Kidney (tissue), 14 donors: ENCODE results near the gene SPACA4. TPM values are rescaled to one million over a fixed set of nuclear protein-coding genes. Genes with fewer than 3 reads are reported as not detected.

Experiments
- DNase-seq, 5 donors: peaks; one replicate each; pipeline ENCODE4 v3.0.0-alpha.2; 2013 to 2020
- FAIRE-seq: peaks from 2 replicates; lab custom pipeline; 2012; peaks lifted over from hg19 to GRCh38; lab: Jason Lieb, UNC
- H3K27ac ChIP-seq, 2 donors: one replicate each; pipeline ENCODE4 v1.7.0; 2013; ENCODE audit warnings: low read depth in 2 of 2, low read length in 2 of 2, inconsistent platforms in 1 of 2
- H3K27me3 ChIP-seq: one replicate; pipeline ENCODE4 v1.7.1; 2013; ENCODE audit warnings: low read length, inconsistent platforms; ENCODE audit not compliant: control insufficient read depth, insufficient read depth
- H3K36me3 ChIP-seq, 3 donors: one replicate each; pipeline versions ENCODE4 v1.7.0 to v1.7.1; 2013; ENCODE audit warnings: low read length in 3 of 3, control low read depth in 1 of 3, inconsistent platforms in 1 of 3; ENCODE audit not compliant: insufficient read depth in 3 of 3, control insufficient read depth in 2 of 3
- H3K4me1 ChIP-seq, 3 donors: one replicate each; pipeline versions ENCODE4 v1.7.0 to v1.7.1; 2013; ENCODE audit warnings: low read length in 3 of 3, inconsistent platforms in 1 of 3, low read depth in 1 of 3; ENCODE audit not compliant: control insufficient read depth in 2 of 3, insufficient read depth in 2 of 3
- H3K4me3 ChIP-seq, 3 donors: one replicate each; pipeline versions ENCODE4 v1.7.0 to v1.8.1; 2013; ENCODE audit warnings: low read length in 3 of 3, control low read depth in 1 of 3, inconsistent platforms in 1 of 3
- H3K9ac ChIP-seq, 3 donors: one replicate each; pipeline versions ENCODE4 v1.7.0 to v1.7.1; 2013; ENCODE audit warnings: low read length in 3 of 3, control low read depth in 1 of 3, inconsistent platforms in 1 of 3
- H3K9me3 ChIP-seq, 3 donors: one replicate each; pipeline versions ENCODE4 v1.7.0 to v1.7.1; 2013; ENCODE audit warnings: low read length in 3 of 3, control low read depth in 1 of 3, inconsistent platforms in 1 of 3; ENCODE audit not compliant: control insufficient read depth in 2 of 3, insufficient read depth in 1 of 3
- intact Hi-C: fragments of 100-400 bp; cut with DNase I; formaldehyde crosslinking; loops from one replicate; pipeline ENCODE4 v1.11.1; 2022
- polyA plus RNA-seq: library from polyadenylated mRNA; stranded (reverse); fragments of 350-450 nt; fragmentation: Illumina TruSeq; extraction: RNeasy Lipid Tissue Mini Kit (QIAGEN cat#74804); gene quantifications from one replicate; pipeline ENCODE4 v1.2.3, GENCODE V29; 2014; ENCODE audit warnings: low read depth, low replicate concordance; ENCODE audit not compliant: insufficient read depth
- total RNA-seq: library from RNA; stranded (reverse); fragmentation: NEBNext Ultra II Directional; extraction: Animal tissue kit (Norgen Biotek cat#: 25700); gene quantifications from one replicate; pipeline ENCODE4 v1.2.1, GENCODE V29; 2021
- TF ChIP-seq, protein P1 (sequence below): IDR thresholded peaks from 3 replicates; pipeline ENCODE4 v1.5.1; 2012; ENCODE audit warnings: mild to moderate bottlenecking, moderate library complexity, borderline replicate concordance; ENCODE audit not compliant: insufficient read depth; ENCODE audit errors: extremely low read depth
- donor health status: control.
- donor health status: control.
- donor health status: control.
- donor health status: control.
- donor health status: control.
- donor health status: DM: yes; HTN: yes; CAD: no.
- donor health status: Normal renal cell carcinoma (clear cell type).

The SPACA4 gene
- total and polyA plus RNA-seq, 2 donors from 2014 or later, result not detected

DNA sequence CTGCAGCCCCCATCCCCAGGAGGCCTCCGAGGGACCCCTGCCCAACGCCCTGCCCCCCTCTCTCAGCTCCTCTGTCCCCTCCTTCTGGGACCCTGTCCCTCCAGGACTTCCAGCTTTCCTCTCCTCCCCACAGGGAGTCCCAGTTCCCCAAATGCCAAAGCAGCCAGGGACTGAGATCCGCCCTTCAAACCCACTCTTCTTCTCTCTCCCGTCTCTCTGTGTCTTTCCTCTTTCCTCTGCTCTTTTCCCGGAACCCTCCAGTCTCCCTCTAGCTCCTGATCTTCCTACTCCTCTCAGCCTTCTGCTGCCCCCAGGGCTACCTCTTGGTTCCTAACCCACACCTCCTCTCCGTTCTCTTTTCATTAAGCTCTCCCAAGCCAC is 39.1 kb downstream of the SPACA4 start:
- FAIRE-seq (no peak), DNase-seq (peak in 2 of 5 donors; percentile 18 to 48)
- H3K27ac ChIP-seq, result peak overlapping the region; percentile 87 to 95
- TF ChIP-seq, protein P1, sequence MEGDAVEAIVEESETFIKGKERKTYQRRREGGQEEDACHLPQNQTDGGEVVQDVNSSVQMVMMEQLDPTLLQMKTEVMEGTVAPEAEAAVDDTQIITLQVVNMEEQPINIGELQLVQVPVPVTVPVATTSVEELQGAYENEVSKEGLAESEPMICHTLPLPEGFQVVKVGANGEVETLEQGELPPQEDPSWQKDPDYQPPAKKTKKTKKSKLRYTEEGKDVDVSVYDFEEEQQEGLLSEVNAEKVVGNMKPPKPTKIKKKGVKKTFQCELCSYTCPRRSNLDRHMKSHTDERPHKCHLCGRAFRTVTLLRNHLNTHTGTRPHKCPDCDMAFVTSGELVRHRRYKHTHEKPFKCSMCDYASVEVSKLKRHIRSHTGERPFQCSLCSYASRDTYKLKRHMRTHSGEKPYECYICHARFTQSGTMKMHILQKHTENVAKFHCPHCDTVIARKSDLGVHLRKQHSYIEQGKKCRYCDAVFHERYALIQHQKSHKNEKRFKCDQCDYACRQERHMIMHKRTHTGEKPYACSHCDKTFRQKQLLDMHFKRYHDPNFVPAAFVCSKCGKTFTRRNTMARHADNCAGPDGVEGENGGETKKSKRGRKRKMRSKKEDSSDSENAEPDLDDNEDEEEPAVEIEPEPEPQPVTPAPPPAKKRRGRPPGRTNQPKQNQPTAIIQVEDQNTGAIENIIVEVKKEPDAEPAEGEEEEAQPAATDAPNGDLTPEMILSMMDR, result no peak
- H3K9ac ChIP-seq, result peak overlapping the region; percentile 10 to 82 (median 15)
- H3K4me1 ChIP-seq, result peaks cover 0 to 7% (median 0%) of the 10 kb centered on the region in 3 donors
- no peaks in the 10 kb centered on the region for H3K36me3 ChIP-seq
- intact Hi-C loops, result no loop called here
- H3K27me3 ChIP-seq, result no peaks in the 10 kb centered on the region
- peak overlapping the region; percentile 52 to 70 (median 61) for H3K4me3 ChIP-seq
- no peaks in the 10 kb centered on the region for H3K9me3 ChIP-seq

DNA sequence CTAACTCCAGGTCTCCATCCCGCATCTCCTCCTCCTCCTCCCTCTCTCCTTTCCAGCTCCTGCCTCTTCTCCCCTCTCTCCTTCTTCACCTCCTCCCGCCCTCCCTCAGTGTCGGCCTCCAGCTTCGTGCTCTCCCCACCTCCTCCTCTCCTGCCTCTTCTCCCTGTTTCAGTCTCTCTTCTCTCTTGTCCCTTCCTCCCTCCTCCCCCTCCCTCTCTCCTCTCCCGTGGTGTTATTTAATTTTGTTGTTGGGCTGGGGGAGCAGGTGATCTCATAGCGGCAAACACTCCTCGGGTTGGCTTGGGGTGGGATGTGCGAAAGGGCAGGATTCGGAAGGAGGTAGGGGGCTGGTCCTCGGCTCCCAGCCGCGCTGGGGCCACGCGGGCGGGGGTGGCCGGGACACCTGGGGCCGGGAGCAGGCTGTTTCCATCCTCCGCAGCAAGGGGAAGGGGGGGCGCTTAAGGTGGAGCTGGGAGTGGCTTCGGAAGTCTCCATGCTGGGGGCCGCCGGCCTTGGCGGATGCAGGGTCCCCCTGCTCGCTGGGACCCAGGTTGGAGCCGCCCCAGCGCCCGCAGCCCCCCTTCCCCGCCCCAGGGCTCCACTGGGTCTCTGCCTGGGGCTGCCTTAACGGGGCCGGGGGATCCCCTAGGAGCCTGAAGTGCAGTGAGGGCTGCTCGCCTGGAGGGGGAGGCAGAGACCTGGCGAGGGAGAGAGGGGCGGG is 39.6 kb downstream of the SPACA4 start, which contains the start of gene CA11:
Gene CA11, minus strand, starts transcription at position 187 of the 721 bp plus-strand sequence. CDS start 555 bp downstream, outside the sequence.
- H3K4me1 ChIP-seq, result peaks cover 0 to 7% (median 0%) of the 10 kb centered on the region in 3 donors
- peak within 1 kb of the TSS; percentile 87 to 95 for H3K27ac ChIP-seq
- H3K27me3 ChIP-seq, result no peaks in the 10 kb centered on the region
- peak within 1 kb of the TSS; percentile 52 to 70 (median 61) for H3K4me3 ChIP-seq
- intact Hi-C loops, result no loop called here
- DNase-seq, result peak; percentile 95 to 97 (median 96)
- H3K9me3 ChIP-seq, result no peaks in the 10 kb centered on the region
- H3K36me3 ChIP-seq, result no peaks in the 10 kb centered on the region
- TF ChIP-seq, protein P1, result peak; percentile 88
- H3K9ac ChIP-seq, result peak within 1 kb of the TSS; percentile 15 to 82 (median 23)
- no peak for FAIRE-seq

DNA sequence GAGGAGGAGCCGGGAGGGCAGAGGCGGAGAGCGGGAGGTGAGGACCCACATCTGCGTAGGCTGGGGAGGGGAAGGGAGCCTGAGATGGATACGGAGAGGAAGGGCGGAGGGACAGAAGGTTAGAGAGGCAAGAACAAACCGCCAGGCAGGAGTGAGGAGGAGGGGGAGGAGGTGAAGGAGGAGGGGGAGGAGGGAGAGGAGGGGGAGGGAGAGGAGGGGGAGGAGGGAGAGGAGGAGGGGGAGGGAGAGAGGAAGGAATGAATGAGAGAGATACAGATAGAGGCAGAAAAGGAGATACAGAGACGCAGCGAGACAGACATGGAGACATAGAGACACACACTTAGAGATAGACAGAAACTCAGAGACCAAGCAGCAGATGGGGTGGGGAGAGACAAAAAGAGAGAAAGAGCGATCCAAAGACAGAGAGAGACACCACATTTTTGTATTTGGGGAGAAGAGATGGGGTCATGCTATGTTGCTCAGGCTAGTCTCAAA is 40.2 kb downstream of the SPACA4 start:
- intact Hi-C loops, result no loop called here
- Histone ChIP-seq H3K4me3 (peak overlapping the region in 1 of 3 donors; percentile 7), H3K9ac (no peak overlapping the region), H3K9me3 (no peaks in the 10 kb centered on the region), H3K4me1 (peaks cover 0 to 7% (median 0%) of the 10 kb centered on the region in 3 donors), H3K36me3 (no peaks in the 10 kb centered on the region), H3K27ac (no peak overlapping the region), H3K27me3 (no peaks in the 10 kb centered on the region)
- TF ChIP-seq, protein P1, result no peak
- DNase-seq, result no peak
- no peak for FAIRE-seq
